HG03354 (cell line): ENCODE measurements around the gene HABP2.

Experiments used
- ATAC-seq: cut with Tn5 transposase; IDR thresholded peaks from one replicate; pipeline ENCODE4 v1.9.1; 2021; ENCODE audit warnings: mild to moderate bottlenecking; ENCODE audit not compliant: unreplicated experiment, poor library complexity, severe bottlenecking

Gene HABP2

GRCh38 chr10:113553149-113553548 is 296 bp downstream of the HABP2 start:
- no peak for ATAC-seq

- ATAC-seq: no peak
Measured at GRCh38 chr10:113554214-113554613, 1.4 kb downstream of the HABP2 start.

- ATAC-seq: no peak
Measured at GRCh38 chr10:113555245-113555644, 2.4 kb downstream of the HABP2 start.

GRCh38 chr10:113555751-113556150 is 2.9 kb downstream of the HABP2 start:
- no peak for ATAC-seq

- ATAC-seq: no peak
Measured at GRCh38 chr10:113557424-113557862, 4.6 kb downstream of the HABP2 start.

- ATAC-seq: no peak
Measured at GRCh38 chr10:113557903-113558321, 5.1 kb downstream of the HABP2 start.

GRCh38 chr10:113560071-113560470 is 7.2 kb downstream of the HABP2 start:
- ATAC-seq: no peak

- no peak for ATAC-seq
Measured at GRCh38 chr10:113561214-113561613, 8.4 kb downstream of the HABP2 start.

GRCh38 chr10:113562069-113562468 is 9.2 kb downstream of the HABP2 start:
- ATAC-seq: no peak

- ATAC-seq: no peak
Measured at GRCh38 chr10:113562704-113563103, 9.9 kb downstream of the HABP2 start.

GRCh38 chr10:113563306-113564088 is 10.6 kb downstream of the HABP2 start:
- peak; percentile 98 for ATAC-seq

- ATAC-seq: no peak
Measured at GRCh38 chr10:113565364-113565763, 12.5 kb downstream of the HABP2 start.

- no peak for ATAC-seq
Measured at GRCh38 chr10:113566888-113567287, 14.0 kb downstream of the HABP2 start.

GRCh38 chr10:113569576-113569975 is 16.7 kb downstream of the HABP2 start:
- no peak for ATAC-seq

- no peak for ATAC-seq
Measured at GRCh38 chr10:113572520-113573290, 19.9 kb downstream of the HABP2 start.

GRCh38 chr10:113573368-113573767 is 20.5 kb downstream of the HABP2 start:
- ATAC-seq: no peak

- ATAC-seq: no peak
Measured at GRCh38 chr10:113576852-113577251, 24.0 kb downstream of the HABP2 start.

- no peak for ATAC-seq
Measured at GRCh38 chr10:113578773-113579172, 25.9 kb downstream of the HABP2 start.

GRCh38 chr10:113581092-113581491 is 28.2 kb downstream of the HABP2 start:
- ATAC-seq: no peak

- no peak for ATAC-seq
Measured at GRCh38 chr10:113583571-113583970, 30.7 kb downstream of the HABP2 start.

GRCh38 chr10:113585949-113586348 is 33.1 kb downstream of the HABP2 start:
- ATAC-seq: peak; percentile 63
